NCI-H446 (cell line): ENCODE results near the gene C16orf89.
"Not testable (repeated sequence)": the region's sequence is repeated elsewhere in the genome, so short reads cannot be mapped to it uniquely, and the experiment has no call there.

Experiments
- DNase-seq, 2 experiments: peaks; one replicate each; lab custom pipeline; 2025; lab: John Stamatoyannopoulos, UW

C16orf89 gene

GRCh38 chr16:5060073-5060641 lies 5.6 kb downstream of the C16orf89 start:
- DNase-seq, result no peak

GRCh38 chr16:5059386-5060072 lies 6.2 kb downstream of the C16orf89 start:
- DNase-seq, result no peak

GRCh38 chr16:5058476-5058875 lies 7.3 kb downstream of the C16orf89 start:
- DNase-seq, result no peak

- no peak for DNase-seq
These were observed 9.4 kb downstream of the C16orf89 start for GRCh38 chr16:5056352-5056751.

GRCh38 chr16:5054876-5055865 lies 10.6 kb downstream of the C16orf89 start:
- DNase-seq, result no peak

- DNase-seq, result no peak
These were observed 18.8 kb downstream of the C16orf89 start for GRCh38 chr16:5046914-5047313.

GRCh38 chr16:5045499-5046115 lies 20.1 kb downstream of the C16orf89 start:
- DNase-seq, result no peak

GRCh38 chr16:5044581-5044980 lies 21.2 kb downstream of the C16orf89 start:
- DNase-seq, result not testable (repeated sequence)

GRCh38 chr16:5044011-5044540 lies 21.7 kb downstream of the C16orf89 start:
- DNase-seq, result no peak

GRCh38 chr16:5042574-5043171 lies 23.1 kb downstream of the C16orf89 start:
- no peak for DNase-seq

GRCh38 chr16:5041600-5042133 lies 24.1 kb downstream of the C16orf89 start:
- DNase-seq, result no peak

- no peak for DNase-seq
These were observed 25.3 kb downstream of the C16orf89 start for GRCh38 chr16:5040451-5040850.

GRCh38 chr16:5036228-5037156 lies 29.3 kb downstream of the C16orf89 start:
- no peak for DNase-seq

- no peak for DNase-seq
These were observed 29.9 kb downstream of the C16orf89 start for GRCh38 chr16:5035909-5036227.

- no peak for DNase-seq
These were observed 31.6 kb downstream of the C16orf89 start for GRCh38 chr16:5034167-5034523.

GRCh38 chr16:5033256-5034166 lies 32.2 kb downstream of the C16orf89 start, which contains the start of gene NAGPA:
NAGPA (minus strand) TSS chr16:5033935; CDS start chr16:5033914, 21 bp downstream.
- peak; percentile 52 to 81 for DNase-seq

- DNase-seq, result no peak
These were observed 33.0 kb downstream of the C16orf89 start for GRCh38 chr16:5032748-5033167.

GRCh38 chr16:5031601-5032000 lies 34.2 kb downstream of the C16orf89 start:
- DNase-seq, result no peak

- DNase-seq, result no peak
These were observed 35.4 kb downstream of the C16orf89 start for GRCh38 chr16:5030251-5030870.
